K562 (cell line): ENCODE results near the gene ZYG11A. TPM values are rescaled to one million over a fixed set of nuclear protein-coding genes. Genes with fewer than 3 reads are reported as not detected.

Source experiments
- ASH1L ChIP-seq: fragments of 450-650 bp; IDR thresholded peaks from 2 replicates; pipeline ENCODE4 v1.6.1; 2018; ENCODE audit warnings: borderline replicate concordance, mild to moderate bottlenecking, low read depth; ENCODE audit not compliant: partially characterized antibody
- BRCA1 ChIP-seq, 2 experiments: fragments of 450-650 bp in 1 of 2; sonication (generic) in 1 of 2; formaldehyde crosslinking in 1 of 2; IDR thresholded peaks; 2 replicates each; pipeline versions ENCODE4 v1.5.0 to v1.6.1; 2017 to 2020; ENCODE audit warnings: mild to moderate bottlenecking in 1 of 2, missing genetic modification reagents in 1 of 2
- EP400 ChIP-seq: fragments of 450-650 bp; IDR thresholded peaks from 2 replicates; pipeline ENCODE4 v1.6.1; 2017; ENCODE audit warnings: antibody characterized with exemption, mild to moderate bottlenecking, moderate library complexity
- FOXM1 ChIP-seq, 2 experiments: fragments of 450-650 bp in 1 of 2; sonication (generic) in 1 of 2; formaldehyde crosslinking in 1 of 2; IDR thresholded peaks; 2 replicates each; pipeline versions ENCODE4 v1.6.1 to v1.9.0; 2017 to 2022; ENCODE audit warnings: low read depth in 2 of 2, mild to moderate bottlenecking in 2 of 2, missing genetic modification reagents in 1 of 2, moderate library complexity in 1 of 2
- GTF2A2 ChIP-seq: IDR thresholded peaks from 2 replicates; pipeline ENCODE4 v1.6.1; 2016; ENCODE audit warnings: mild to moderate bottlenecking, missing genetic modification characterization, missing compliant biosample characterization
- ILF3 ChIP-seq: fragments of 450-650 bp; IDR thresholded peaks from 2 replicates; pipeline ENCODE4 v1.6.1; 2018; ENCODE audit warnings: antibody characterized with exemption, mild to moderate bottlenecking, moderate library complexity, borderline replicate concordance
- LEF1 ChIP-seq: fragments of 450-650 bp; IDR thresholded peaks from 2 replicates; pipeline ENCODE4 v1.6.1; 2016; ENCODE audit warnings: mild to moderate bottlenecking
- NFIC ChIP-seq: fragments of 450-650 bp; IDR thresholded peaks from 2 replicates; pipeline ENCODE4 v1.6.1; 2017; ENCODE audit warnings: mild to moderate bottlenecking, inconsistent platforms
- PHF20 ChIP-seq: fragments of 450-650 bp; IDR thresholded peaks from 2 replicates; pipeline ENCODE4 v1.6.1; 2018; ENCODE audit not compliant: partially characterized antibody
- ZNF12 ChIP-seq: sonication (generic); formaldehyde crosslinking; IDR thresholded peaks from 2 replicates; pipeline ENCODE4 v1.4.0; 2020; ENCODE audit warnings: mild to moderate bottlenecking, missing genetic modification reagents
- polyA plus RNA-seq, 8 experiments: library from polyadenylated mRNA; depleted of rRNA in 4 of 8; stranded (reverse) in 5 of 8; unstranded in 3 of 8; fragments of >200 nt; fragmentation: Nextera tagmentation in 2 of 8; fragmentation: Illumina TruSeq in 1 of 8; extraction: Ambion mirVana in 2 of 8; extraction: Trizol in 1 of 8; gene quantifications; 2 replicates each; pipeline versions ENCODE4 v1.2.1 to v1.2.3, GENCODE V29; 2011 to 2014; ENCODE audit warnings: inconsistent platforms in 1 of 8, missing spikeins in 1 of 8
- total RNA-seq, 7 experiments: library from RNA; depleted of rRNA in 6 of 7; stranded (reverse); fragments of >200 nt in 6 of 7; fragmentation: Illumina TruSeq in 2 of 7; extraction: Trizol in 2 of 7; gene quantifications; 2 replicates each; pipeline versions ENCODE4 v1.2.1 to v1.2.3, GENCODE V29; 2011 to 2021; ENCODE audit warnings: low replicate concordance in 1 of 7
- TF ChIP-seq, protein P1 (sequence below): fragments of 450-650 bp; IDR thresholded peaks from 2 replicates; pipeline ENCODE4 v1.6.1; 2017; ENCODE audit warnings: antibody characterized with exemption, mild to moderate bottlenecking
- TF ChIP-seq, protein P2 (sequence below): IDR thresholded peaks from 3 replicates; pipeline ENCODE4 v1.6.1; 2011; ENCODE audit warnings: borderline replicate concordance, mild to moderate bottlenecking, moderate library complexity; ENCODE audit not compliant: insufficient read length; ENCODE audit errors: extremely low read depth
- TF ChIP-seq, protein P3 (sequence below), 2 experiments: fragments of 450-650 bp; IDR thresholded peaks; 2 replicates each; pipeline ENCODE4 v1.6.1; 2016
- TF ChIP-seq, protein P4 (sequence below), 2 experiments: IDR thresholded peaks; 2 replicates each; pipeline ENCODE4 v1.6.1; 2011; ENCODE audit warnings: borderline replicate concordance in 1 of 2, control low read depth in 1 of 2, low read depth in 1 of 2, low read length in 1 of 2, mild to moderate bottlenecking in 1 of 2, mixed read lengths in 1 of 2, moderate library complexity in 1 of 2; ENCODE audit not compliant: insufficient read depth in 1 of 2, insufficient read length in 1 of 2, poor library complexity in 1 of 2, severe bottlenecking in 1 of 2; ENCODE audit errors: extremely low read depth in 1 of 2
- TF ChIP-seq, protein P5 (sequence below): IDR thresholded peaks from 2 replicates; pipeline ENCODE4 v1.6.1; 2014; ENCODE audit warnings: antibody characterized with exemption

The ZYG11A gene
- total and polyA plus RNA-seq, 9 of the 15 experiments (the other 6 are each of a cell fraction or from before 2014, with no cell fraction given): 4.5 to 21.9 (median 14.0) TPM

DNA sequence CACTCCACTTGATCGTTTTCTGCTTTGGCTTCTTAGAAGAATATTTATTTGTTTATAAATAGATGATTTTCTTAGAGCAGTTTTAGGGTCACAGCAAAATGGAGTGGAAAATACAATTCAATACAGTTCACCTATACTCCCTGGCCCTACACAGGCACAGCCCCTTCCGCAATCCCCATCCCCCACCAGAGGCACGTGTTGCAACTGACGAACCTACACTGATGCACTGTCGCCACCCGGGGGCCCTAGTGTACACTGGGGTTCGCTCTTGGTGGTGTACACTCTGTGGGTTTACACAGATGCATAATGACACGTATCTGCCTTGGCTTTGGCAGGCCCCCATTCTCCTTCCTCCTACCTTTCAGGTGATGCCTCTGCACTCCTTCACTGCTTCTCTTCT is 71.0 kb downstream of the ZYG11A start (continued):
- peak; percentile 83 for TF ChIP-seq EP400
- TF ChIP-seq ASH1L: no peak
- 0 out of 2 replicates have a peak, but pooled peaks have one; percentile 6 for TF ChIP-seq ZNF12
- TF ChIP-seq LEF1: peak; percentile 50
- TF ChIP-seq NFIC: 0 out of 2 replicates have a peak, but pooled peaks have one; percentile 18
- TF ChIP-seq, protein P1, sequence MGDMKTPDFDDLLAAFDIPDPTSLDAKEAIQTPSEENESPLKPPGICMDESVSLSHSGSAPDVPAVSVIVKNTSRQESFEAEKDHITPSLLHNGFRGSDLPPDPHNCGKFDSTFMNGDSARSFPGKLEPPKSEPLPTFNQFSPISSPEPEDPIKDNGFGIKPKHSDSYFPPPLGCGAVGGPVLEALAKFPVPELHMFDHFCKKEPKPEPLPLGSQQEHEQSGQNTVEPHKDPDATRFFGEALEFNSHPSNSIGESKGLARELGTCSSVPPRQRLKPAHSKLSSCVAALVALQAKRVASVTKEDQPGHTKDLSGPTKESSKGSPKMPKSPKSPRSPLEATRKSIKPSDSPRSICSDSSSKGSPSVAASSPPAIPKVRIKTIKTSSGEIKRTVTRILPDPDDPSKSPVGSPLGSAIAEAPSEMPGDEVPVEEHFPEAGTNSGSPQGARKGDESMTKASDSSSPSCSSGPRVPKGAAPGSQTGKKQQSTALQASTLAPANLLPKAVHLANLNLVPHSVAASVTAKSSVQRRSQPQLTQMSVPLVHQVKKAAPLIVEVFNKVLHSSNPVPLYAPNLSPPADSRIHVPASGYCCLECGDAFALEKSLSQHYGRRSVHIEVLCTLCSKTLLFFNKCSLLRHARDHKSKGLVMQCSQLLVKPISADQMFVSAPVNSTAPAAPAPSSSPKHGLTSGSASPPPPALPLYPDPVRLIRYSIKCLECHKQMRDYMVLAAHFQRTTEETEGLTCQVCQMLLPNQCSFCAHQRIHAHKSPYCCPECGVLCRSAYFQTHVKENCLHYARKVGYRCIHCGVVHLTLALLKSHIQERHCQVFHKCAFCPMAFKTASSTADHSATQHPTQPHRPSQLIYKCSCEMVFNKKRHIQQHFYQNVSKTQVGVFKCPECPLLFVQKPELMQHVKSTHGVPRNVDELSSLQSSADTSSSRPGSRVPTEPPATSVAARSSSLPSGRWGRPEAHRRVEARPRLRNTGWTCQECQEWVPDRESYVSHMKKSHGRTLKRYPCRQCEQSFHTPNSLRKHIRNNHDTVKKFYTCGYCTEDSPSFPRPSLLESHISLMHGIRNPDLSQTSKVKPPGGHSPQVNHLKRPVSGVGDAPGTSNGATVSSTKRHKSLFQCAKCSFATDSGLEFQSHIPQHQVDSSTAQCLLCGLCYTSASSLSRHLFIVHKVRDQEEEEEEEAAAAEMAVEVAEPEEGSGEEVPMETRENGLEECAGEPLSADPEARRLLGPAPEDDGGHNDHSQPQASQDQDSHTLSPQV: peak; percentile 82
- no peak for TF ChIP-seq PHF20
- no peak for TF ChIP-seq ILF3
- TF ChIP-seq, protein P2, sequence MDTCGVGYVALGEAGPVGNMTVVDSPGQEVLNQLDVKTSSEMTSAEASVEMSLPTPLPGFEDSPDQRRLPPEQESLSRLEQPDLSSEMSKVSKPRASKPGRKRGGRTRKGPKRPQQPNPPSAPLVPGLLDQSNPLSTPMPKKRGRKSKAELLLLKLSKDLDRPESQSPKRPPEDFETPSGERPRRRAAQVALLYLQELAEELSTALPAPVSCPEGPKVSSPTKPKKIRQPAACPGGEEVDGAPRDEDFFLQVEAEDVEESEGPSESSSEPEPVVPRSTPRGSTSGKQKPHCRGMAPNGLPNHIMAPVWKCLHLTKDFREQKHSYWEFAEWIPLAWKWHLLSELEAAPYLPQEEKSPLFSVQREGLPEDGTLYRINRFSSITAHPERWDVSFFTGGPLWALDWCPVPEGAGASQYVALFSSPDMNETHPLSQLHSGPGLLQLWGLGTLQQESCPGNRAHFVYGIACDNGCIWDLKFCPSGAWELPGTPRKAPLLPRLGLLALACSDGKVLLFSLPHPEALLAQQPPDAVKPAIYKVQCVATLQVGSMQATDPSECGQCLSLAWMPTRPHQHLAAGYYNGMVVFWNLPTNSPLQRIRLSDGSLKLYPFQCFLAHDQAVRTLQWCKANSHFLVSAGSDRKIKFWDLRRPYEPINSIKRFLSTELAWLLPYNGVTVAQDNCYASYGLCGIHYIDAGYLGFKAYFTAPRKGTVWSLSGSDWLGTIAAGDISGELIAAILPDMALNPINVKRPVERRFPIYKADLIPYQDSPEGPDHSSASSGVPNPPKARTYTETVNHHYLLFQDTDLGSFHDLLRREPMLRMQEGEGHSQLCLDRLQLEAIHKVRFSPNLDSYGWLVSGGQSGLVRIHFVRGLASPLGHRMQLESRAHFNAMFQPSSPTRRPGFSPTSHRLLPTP: no peak
- TF ChIP-seq BRCA1 (IDR thresholded peaks at IDR 0.05): no peak
- no peak for TF ChIP-seq BRCA1 (CRISPR knock-in tag; IDR thresholded peaks at IDR 0.05)
- TF ChIP-seq, protein P3, sequence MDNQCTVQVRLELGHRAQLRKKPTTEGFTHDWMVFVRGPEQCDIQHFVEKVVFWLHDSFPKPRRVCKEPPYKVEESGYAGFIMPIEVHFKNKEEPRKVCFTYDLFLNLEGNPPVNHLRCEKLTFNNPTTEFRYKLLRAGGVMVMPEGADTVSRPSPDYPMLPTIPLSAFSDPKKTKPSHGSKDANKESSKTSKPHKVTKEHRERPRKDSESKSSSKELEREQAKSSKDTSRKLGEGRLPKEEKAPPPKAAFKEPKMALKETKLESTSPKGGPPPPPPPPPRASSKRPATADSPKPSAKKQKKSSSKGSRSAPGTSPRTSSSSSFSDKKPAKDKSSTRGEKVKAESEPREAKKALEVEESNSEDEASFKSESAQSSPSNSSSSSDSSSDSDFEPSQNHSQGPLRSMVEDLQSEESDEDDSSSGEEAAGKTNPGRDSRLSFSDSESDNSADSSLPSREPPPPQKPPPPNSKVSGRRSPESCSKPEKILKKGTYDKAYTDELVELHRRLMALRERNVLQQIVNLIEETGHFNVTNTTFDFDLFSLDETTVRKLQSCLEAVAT (IDR thresholded peaks at IDR 0.05): peak in 1 of 2 experiments; percentile 54; a peak in 1 of 4 replicates
- TF ChIP-seq FOXM1 (IDR thresholded peaks at IDR 0.05; ENCODE audit: low read depth): 0 out of 2 replicates have a peak, but pooled peaks have one; percentile 12
- TF ChIP-seq FOXM1 (CRISPR knock-in tag; IDR thresholded peaks at IDR 0.05; ENCODE audit: low read depth): no peak
- TF ChIP-seq, protein P4, sequence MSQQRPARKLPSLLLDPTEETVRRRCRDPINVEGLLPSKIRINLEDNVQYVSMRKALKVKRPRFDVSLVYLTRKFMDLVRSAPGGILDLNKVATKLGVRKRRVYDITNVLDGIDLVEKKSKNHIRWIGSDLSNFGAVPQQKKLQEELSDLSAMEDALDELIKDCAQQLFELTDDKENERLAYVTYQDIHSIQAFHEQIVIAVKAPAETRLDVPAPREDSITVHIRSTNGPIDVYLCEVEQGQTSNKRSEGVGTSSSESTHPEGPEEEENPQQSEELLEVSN (IDR thresholded peaks at IDR 0.05; ENCODE audit: borderline replicate concordance in 1 of 2, extremely low read depth in 1 of 2, insufficient read depth in 1 of 2, insufficient read length in 1 of 2, low read depth in 1 of 2, low read length in 1 of 2, poor library complexity in 1 of 2, severe bottlenecking in 1 of 2): peak; percentile 76 to 79
- TF ChIP-seq, protein P5, sequence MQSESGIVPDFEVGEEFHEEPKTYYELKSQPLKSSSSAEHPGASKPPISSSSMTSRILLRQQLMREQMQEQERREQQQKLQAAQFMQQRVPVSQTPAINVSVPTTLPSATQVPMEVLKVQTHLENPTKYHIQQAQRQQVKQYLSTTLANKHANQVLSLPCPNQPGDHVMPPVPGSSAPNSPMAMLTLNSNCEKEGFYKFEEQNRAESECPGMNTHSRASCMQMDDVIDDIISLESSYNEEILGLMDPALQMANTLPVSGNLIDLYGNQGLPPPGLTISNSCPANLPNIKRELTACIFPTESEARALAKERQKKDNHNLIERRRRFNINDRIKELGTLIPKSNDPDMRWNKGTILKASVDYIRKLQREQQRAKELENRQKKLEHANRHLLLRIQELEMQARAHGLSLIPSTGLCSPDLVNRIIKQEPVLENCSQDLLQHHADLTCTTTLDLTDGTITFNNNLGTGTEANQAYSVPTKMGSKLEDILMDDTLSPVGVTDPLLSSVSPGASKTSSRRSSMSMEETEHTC: peak; percentile 88
- TF ChIP-seq GTF2A2 (tag): no peak
